Measurements from ENCODE around the gene CPEB1.

GRCh38 chr15:82666606-82667005, 19.4 kb upstream of the CPEB1 start:
- TF ChIP-seq CTCF (IDR thresholded peaks at IDR 0.05), result no peak
- TF ChIP-seq POLR2A (IDR thresholded peaks at IDR 0.05), result no peak

Measured in lower leg skin (tissue), 3 donors.